ENCODE data around the gene SFXN1. TPM values are rescaled to one million over a fixed set of nuclear protein-coding genes. Genes with fewer than 3 reads are reported as not detected.
A peak's percentile ranks its signal among the peaks of the same experiment; 100 is the strongest.
"Not testable (repeated sequence)": the region's sequence is repeated elsewhere in the genome, so short reads cannot be mapped to it uniquely, and the experiment has no call there.

The SFXN1 gene
- total RNA-seq, 3 donors from 2014 or later (not counting 1 experiment from before 2014, with no cell fraction given), result 30.3 to 55.2 (median 44.0) TPM

DNA sequence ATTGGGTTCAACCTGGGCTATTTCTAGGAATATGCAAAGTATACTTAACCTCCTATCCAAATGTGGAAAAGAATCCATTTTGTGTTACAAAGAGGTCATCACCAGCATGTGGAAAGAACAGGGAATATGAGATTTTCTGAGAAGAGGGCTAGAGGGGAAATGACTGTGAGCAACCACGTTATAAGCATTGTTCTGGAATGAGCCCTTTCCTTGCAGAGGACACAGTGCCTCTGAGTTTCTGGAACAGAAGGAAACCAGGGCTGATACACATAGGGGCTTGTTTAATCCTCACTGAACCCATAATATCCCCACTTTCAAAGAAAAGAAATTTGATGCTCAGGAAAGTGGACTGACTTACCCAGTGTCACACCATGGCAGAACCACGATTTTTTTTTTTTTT is 53.0 kb downstream of the SFXN1 start:
- no peaks in the 10 kb centered on the region for H3K27me3 ChIP-seq (ENCODE audit: control insufficient read depth, insufficient read depth, low read length)
- H3K9me3 ChIP-seq (ENCODE audit: control insufficient read depth, insufficient read depth, low read length), result no peaks in the 10 kb centered on the region
- peaks cover 5% of the 10 kb centered on the region for H3K4me1 ChIP-seq (ENCODE audit: control insufficient read depth, insufficient read depth, low read length)
- TF ChIP-seq, protein P1, sequence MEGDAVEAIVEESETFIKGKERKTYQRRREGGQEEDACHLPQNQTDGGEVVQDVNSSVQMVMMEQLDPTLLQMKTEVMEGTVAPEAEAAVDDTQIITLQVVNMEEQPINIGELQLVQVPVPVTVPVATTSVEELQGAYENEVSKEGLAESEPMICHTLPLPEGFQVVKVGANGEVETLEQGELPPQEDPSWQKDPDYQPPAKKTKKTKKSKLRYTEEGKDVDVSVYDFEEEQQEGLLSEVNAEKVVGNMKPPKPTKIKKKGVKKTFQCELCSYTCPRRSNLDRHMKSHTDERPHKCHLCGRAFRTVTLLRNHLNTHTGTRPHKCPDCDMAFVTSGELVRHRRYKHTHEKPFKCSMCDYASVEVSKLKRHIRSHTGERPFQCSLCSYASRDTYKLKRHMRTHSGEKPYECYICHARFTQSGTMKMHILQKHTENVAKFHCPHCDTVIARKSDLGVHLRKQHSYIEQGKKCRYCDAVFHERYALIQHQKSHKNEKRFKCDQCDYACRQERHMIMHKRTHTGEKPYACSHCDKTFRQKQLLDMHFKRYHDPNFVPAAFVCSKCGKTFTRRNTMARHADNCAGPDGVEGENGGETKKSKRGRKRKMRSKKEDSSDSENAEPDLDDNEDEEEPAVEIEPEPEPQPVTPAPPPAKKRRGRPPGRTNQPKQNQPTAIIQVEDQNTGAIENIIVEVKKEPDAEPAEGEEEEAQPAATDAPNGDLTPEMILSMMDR (IDR thresholded peaks at IDR 0.05), result no peak
- H3K27ac ChIP-seq (ENCODE audit: low read length), result no peak overlapping the region
- no peaks in the 10 kb centered on the region for H3K36me3 Mint-ChIP-seq
- no peak for ATAC-seq
- peaks cover 0 to 2% of the 10 kb centered on the region in 2 donors for H3K27me3 Mint-ChIP-seq (ENCODE audit: low read depth in 2 of 2)
- WGBS (ENCODE audit: insufficient coverage), result 62% methylated on average over 2 of the region's 2 CpGs
- no peak overlapping the region for H3K27ac Mint-ChIP-seq
- no peak overlapping the region for H3K4me3 Mint-ChIP-seq
- H3K36me3 ChIP-seq (ENCODE audit: control insufficient read depth, insufficient read depth, low read length), result peaks cover 20% of the 10 kb centered on the region
- peaks cover 0 to 12% of the 10 kb centered on the region in 2 donors for H3K4me1 Mint-ChIP-seq
- H3K4me3 ChIP-seq (ENCODE audit: low read length), result no peak overlapping the region
- intact Hi-C loops (cut with micrococcal nuclease), result no loop called here
- no peak for DNase-seq
- no peaks in the 10 kb centered on the region for H3K9me3 Mint-ChIP-seq

DNA sequence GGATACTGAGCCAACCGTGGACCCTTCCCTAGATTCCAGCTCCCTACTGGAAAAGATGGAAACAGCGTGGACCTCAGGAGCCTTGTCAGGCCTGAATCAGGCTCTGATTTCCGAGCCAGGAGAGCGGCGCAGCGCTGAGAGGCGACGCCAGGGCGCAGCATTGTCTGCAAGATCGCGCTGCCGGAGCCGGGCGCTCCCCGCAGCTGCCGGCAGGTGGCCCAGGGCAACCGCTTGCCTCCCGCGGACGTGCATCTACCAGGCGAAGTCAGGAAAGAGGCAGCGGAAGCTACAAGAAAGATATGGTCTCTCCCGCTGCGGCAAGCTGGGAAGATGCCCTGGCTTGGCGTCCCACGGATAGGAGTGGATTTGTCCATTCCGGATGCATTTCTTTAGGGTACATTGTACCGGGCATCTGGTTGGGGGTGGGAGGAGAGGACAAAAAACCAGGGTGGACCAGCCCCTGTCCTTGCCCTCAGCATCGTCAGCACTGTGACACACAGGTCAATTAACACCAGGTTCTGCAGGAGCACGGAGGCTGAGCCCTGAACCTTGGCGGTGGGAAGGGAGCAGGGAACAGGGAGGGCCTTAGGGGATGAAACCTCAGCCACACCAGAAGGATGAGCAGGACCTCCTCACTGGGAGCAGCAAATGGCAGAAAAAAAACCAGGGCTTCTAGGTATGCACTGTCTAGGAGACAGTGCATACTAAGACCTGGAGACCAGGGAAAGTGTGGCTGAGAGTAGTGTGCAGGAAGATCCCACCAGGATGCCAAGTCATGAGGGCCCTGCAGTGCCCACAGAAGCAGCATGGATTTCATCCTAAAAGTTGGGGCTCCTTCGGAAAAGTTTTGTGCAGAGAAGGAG is 55.9 kb downstream of the SFXN1 start:
- H3K27ac ChIP-seq (ENCODE audit: low read length), result no peak overlapping the region
- Mint-ChIP-seq H3K4me1 (peaks cover 0 to 12% of the 10 kb centered on the region in 2 donors), H3K27ac (peak overlapping the region in 1 of 2 donors; percentile 36), H3K27me3 (ENCODE audit: low read depth in 2 of 2) (peaks cover 0 to 2% of the 10 kb centered on the region in 2 donors), H3K9me3 (no peaks in the 10 kb centered on the region), H3K36me3 (no peaks in the 10 kb centered on the region), H3K4me3 (peak overlapping the region; percentile 35)
- H3K4me1 ChIP-seq (ENCODE audit: control insufficient read depth, insufficient read depth, low read length), result peaks cover 5% of the 10 kb centered on the region
- no peaks in the 10 kb centered on the region for H3K9me3 ChIP-seq (ENCODE audit: control insufficient read depth, insufficient read depth, low read length)
- H3K4me3 ChIP-seq (ENCODE audit: low read length), result no peak overlapping the region
- ATAC-seq (peak; percentile 95 to 100 (median 99)), DNase-seq (peak; percentile 65 to 92)
- WGBS (ENCODE audit: insufficient coverage), result 8% methylated on average over 32 of the region's 32 CpGs
- H3K27me3 ChIP-seq (ENCODE audit: control insufficient read depth, insufficient read depth, low read length), result no peaks in the 10 kb centered on the region
- intact Hi-C loops (cut with micrococcal nuclease), result loop anchor here (1.0 kb wide), 1 partner anchor 167 kb away; no protein-coding TSS in a partner anchor
- TF ChIP-seq, protein P1 (IDR thresholded peaks at IDR 0.05), result peak; percentile 99
- H3K36me3 ChIP-seq (ENCODE audit: control insufficient read depth, insufficient read depth, low read length), result no peaks in the 10 kb centered on the region

DNA sequence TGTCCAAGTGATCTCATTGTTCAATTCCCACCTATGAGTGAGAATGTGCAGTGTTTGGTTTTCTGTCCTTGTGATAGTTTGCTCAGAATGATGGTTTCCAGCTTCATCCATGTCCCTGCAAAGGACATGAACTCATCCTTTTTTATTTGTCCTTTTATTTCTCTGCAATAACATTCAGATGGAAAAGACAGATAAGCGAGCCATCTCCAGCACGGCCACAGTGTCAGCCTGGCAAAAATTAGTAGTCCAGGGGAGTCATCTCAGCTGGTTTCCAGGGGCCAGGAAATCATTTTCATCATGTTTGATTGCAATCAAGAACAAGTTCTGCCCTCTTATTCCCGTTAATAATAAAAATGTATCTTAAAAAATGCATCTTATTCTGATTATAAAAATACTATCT is 57.0 kb downstream of the SFXN1 start:
- peaks cover 0 to 12% of the 10 kb centered on the region in 2 donors for H3K4me1 Mint-ChIP-seq
- WGBS (ENCODE audit: insufficient coverage), result 88% methylated on average over 2 of the region's 3 CpGs
- H3K27ac ChIP-seq (ENCODE audit: low read length); DNase-seq; H3K27me3 ChIP-seq (ENCODE audit: control insufficient read depth, insufficient read depth, low read length); H3K36me3 ChIP-seq (ENCODE audit: control insufficient read depth, insufficient read depth, low read length); intact Hi-C loops (cut with micrococcal nuclease); H3K27ac Mint-ChIP-seq; H3K4me3 Mint-ChIP-seq; H3K36me3 Mint-ChIP-seq; H3K9me3 ChIP-seq (ENCODE audit: control insufficient read depth, insufficient read depth, low read length); ATAC-seq; H3K4me3 ChIP-seq (ENCODE audit: low read length); H3K4me1 ChIP-seq (ENCODE audit: control insufficient read depth, insufficient read depth, low read length); H3K9me3 Mint-ChIP-seq; H3K27me3 Mint-ChIP-seq (ENCODE audit: low read depth in 2 of 2): not testable (repeated sequence)

DNA sequence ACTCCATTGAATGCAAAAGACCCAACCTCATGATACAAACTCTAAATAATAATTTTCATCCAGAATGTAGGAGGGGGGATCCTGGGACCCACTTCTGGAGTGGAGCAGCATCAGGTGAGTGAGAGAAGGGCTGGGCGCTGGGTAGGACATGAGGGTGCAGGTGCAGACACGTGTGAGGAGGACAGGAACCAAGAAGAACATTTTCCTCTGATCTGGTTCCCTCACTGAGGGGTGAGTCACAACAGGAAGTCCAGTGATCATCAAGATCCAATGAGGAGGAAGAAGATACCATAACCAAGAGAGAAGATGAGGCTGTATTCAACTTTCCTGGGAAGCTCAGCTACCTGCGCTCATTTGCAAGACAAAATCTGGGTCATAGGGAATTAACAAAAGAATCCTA is 57.4 kb downstream of the SFXN1 start:
- H3K36me3 ChIP-seq (ENCODE audit: control insufficient read depth, insufficient read depth, low read length), result no peaks in the 10 kb centered on the region
- no peak for ATAC-seq
- peaks cover 5% of the 10 kb centered on the region for H3K4me1 ChIP-seq (ENCODE audit: control insufficient read depth, insufficient read depth, low read length)
- Mint-ChIP-seq H3K27me3 (ENCODE audit: low read depth in 2 of 2) (peaks cover 0 to 5% of the 10 kb centered on the region in 2 donors), H3K36me3 (no peaks in the 10 kb centered on the region), H3K9me3 (no peaks in the 10 kb centered on the region), H3K4me1 (peaks cover 0 to 12% of the 10 kb centered on the region in 2 donors), H3K27ac (no peak overlapping the region), H3K4me3 (no peak overlapping the region)
- H3K27me3 ChIP-seq (ENCODE audit: control insufficient read depth, insufficient read depth, low read length), result no peaks in the 10 kb centered on the region
- H3K27ac ChIP-seq (ENCODE audit: low read length), result no peak overlapping the region
- intact Hi-C loops (cut with micrococcal nuclease), result no loop called here
- WGBS (ENCODE audit: insufficient coverage), result 70% methylated on average over 3 of the region's 3 CpGs
- no peaks in the 10 kb centered on the region for H3K9me3 ChIP-seq (ENCODE audit: control insufficient read depth, insufficient read depth, low read length)
- no peak for DNase-seq
- TF ChIP-seq, protein P1 (IDR thresholded peaks at IDR 0.05), result no peak
- H3K4me3 ChIP-seq (ENCODE audit: low read length), result no peak overlapping the region
